GF-D8 (cell line): ENCODE results near the gene LBR.

Source experiments
- DNase-seq: peaks from one replicate; lab custom pipeline; 2025; lab: John Stamatoyannopoulos, UW

LBR gene

GRCh38 chr1:225446595-225446960, 18.7 kb upstream of the LBR start:
- no peak for DNase-seq

DNA sequence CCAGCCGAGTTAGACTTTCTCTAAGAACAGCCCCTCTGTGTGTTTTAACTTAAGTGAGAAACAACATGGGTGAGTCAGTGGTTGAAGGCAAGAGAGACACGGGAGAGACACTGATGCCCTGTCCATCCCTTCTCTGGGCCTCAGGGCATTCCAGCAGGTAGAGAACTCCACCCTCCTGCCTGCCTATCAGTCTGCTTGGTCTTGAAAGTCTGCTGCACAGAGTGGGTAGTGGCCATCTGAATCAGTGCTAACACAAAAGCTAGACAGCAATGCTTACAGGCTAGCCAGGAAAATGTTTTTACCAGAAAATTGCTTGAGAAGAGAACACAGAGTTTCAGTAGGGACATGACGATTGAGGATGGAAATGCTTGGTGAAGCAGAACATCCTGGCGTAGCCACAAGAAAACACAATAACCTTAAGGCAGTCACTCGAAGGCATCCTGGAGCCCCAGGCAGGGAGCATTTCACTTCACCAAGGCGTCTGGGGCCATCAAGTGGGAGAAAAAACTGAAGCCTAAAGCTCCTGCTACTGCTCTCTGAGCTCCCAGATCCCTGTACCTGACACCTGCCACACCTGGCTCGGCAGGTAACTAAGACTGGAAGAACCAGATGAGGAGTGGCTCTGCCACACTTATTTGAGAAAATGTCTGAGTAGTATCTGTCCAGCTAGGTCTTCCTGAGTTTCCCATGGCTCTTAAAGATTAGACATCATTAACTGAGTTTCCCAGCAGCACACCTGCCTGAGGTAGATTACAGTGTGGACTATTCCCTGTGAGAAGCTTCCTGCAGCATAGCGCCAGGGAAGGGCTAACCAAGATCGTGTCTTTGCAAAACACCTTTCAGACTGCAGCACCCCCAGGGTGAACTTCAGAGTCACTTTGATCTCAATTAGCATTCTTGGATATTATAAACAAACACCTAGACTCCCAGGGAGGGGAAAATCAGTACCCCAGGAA, 18.1 kb upstream of the LBR start:
- no peak for DNase-seq

DNA sequence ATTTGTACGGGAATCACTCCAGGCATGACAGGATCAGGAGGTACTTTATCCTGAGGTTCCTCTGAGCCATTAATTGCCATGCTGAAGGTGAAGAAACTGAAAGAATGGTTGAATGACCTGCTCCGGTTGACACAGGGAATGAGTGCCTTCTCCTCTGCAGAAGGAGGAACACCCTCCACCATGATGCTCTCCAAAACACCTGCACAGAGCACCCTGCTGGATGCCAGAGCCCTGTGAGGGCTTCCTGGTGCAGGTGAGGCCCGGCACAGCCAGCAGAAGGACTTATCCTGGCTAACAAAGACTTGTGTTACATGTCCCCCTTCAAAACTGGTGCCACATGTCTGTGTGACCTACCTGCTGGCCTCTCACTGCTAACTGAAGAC, 14.3 kb upstream of the LBR start:
- DNase-seq, result no peak

DNA sequence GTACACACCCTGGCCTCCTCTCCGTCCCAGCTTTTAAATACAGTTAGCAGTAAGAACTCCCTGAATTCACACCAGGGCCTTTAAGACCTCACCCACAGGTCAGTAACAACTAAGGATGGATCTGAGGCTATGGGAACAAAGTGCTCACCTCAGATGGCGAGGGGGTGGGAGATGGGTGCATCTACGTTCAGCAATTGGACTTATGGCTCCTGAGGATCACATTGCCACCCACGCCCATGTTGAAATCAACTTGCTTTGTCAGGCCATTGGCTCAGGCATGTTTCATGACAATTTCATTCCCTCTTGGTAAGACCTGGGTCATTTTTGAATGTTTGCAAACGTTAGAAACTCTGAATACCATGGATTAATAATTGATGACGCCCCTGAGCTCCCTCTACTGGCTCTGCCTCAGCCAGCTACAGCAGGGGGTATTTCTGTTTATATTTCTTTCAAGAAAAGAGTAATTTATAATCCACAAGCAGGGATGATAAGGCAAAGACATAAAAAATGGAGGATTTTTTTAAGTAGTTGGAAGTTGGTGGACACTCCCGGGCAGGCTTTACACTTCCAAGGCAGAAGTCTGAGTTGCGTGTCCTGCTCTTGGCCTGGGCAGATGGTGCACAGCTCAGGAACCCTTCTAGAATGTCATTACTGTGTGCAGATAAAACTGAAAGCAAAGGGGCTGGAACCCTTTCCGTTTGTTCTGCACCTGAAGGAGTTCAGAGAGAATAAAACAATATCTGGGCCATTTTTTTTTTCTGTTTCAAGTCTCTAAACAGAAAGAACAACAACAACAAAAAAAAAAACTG, 13.7 kb upstream of the LBR start:
- DNase-seq, result no peak

DNA sequence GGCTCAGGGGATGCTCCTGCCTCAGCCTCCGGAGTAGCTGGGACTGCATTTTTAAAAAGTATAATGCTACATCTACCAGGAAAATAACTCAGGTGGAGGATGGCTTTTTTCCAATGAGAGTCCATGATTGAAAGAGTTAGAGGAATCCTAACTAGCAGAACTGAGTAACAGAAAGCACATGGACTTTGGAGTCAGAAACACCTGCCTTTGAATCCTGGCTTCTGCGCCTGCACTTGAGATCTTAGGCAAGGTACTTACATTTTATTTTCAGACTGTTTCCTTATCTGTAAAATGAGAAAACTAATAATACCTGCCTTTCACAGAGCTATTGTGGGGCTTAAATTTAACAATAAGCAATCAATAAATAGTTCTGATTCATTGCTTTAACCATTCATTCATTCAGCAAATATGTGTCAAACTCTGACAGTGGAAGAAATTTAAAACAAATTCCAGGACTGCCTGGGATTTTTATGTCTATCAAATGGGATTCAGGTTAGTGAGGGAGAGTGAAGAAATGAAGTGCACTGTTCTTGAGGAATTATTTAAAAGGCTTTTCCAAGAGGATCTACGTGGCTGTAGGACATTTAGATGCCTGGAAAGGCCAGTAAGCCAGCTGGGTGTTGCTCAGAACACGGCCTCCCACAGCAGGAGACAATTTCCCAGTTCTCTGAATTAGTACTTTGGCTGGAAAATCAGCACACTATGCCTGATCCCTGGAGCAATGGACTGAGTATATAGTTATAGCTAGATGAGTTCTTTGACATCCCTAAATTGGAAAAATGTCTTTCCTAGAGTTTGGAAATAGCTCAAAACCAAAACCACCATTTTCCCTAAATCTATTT, 12.8 kb upstream of the LBR start:
- DNase-seq, result no peak

DNA sequence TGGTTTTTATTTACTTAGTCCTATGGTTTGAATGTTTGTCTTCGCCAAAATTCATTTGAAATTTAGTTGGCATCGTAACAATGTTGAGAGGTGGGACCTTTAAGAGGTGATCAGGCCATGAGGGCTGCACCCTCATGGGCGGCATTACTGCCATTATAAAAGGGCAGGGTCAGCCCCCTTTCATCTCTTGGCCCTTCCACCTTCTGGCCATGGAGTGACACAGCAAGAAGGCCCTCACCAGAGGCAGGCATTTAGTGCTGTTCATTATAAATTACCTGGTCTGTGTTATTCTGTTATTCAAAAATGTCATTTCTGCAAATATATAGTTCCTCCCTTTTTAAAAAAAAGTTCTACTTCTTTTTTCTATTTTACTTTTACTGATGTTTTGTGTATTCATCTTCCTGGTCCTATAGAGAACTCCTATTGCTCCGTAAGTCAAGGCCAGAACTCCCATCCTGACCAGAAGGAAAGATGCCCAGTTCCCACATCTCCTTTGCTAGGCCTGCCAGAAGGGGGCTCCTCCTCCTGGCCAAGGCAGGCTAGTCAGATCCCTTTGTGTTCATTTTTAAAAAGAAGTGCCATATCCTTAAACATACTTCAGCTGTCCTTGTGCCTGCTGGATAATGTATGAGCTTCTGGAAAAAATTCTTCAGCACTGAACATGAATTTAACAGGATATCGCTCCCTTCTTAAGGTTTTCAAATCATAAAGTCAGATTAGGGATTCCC, 10.0 kb upstream of the LBR start:
- DNase-seq, result no peak

DNA sequence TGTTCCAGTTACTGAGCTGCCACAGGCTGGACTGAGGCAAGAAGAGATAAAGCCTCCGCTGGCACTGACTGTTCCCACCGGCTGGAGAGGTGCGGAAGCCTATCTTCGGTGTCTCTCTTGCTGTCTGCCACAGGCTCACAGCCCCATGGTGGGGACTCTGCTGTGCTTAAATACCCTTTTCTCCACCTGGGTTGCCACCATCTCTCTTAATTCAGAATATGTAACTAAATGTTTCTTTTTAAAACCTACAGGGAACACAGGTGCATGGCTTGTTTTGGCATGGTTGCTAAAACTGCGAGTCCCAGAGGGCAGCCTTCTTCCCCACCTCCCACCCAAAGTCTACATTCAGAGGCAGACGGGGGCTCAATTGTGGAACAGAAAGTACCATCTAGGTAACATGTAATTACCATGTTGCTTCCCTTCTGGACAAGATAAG, 8.1 kb upstream of the LBR start:
- no peak for DNase-seq

DNA sequence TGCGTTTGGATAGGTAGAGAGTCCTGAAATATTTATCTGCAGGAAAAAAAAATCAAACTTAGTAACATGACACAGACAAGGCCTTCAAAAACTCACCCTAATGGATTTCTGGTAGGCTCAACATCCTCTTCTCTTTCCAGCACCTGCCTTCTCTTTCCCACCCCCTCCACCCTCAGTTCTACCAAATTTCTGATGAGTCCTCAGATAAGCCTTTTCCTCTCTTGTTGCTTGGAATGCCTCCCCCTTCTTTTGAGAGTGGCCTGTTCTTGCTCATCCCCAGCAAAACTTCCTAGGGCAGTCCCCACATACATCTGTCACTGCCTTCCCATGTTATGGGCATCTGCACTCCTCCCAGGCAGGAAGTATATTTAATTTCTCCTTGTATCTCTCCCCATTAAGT, 7.6 kb upstream of the LBR start:
- DNase-seq, result no peak

- DNase-seq, result no peak
Measured at GRCh38 chr1:225435076-225435475, 7.2 kb upstream of the LBR start.

DNA sequence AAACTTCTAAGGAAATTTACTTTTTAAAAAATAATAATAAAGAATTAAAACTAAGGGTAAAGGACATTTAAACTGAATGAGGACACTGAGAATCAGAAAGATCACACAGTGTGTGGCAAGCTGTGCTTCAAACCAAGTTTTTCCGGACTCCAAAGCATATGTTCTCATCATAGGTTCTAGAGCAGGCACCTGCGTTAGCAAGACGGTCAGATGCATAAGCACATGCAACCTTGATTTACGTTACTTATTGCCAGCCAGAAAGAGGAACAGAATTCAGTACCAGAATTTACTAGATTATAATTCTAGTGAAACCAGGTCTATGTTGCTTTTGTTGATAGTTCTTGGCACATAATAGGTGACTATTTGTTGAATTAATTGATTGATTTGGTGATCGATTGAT, 6.2 kb upstream of the LBR start:
- DNase-seq, result no peak

GRCh38 chr1:225431081-225431863, 3.4 kb upstream of the LBR start:
- no peak for DNase-seq

DNA sequence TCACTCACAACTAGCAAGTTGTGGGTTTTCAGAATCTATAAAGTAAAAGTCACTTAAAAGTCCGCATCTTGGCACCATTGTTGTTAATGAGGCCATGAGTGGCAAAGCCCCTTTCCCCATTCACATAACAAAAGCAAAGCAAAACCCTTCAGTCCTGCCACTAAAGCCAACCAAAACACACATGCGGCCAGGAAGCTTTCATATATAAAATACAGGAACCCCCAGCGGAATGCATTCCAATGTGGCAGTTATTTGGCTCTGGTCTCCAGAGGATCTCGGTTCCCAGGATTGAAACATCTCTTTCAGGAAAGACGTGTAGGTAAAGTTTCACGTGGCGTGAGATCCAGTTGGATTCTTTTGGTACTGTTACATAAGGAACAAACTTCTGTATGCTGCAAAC, 2.5 kb upstream of the LBR start:
- DNase-seq, result no peak

DNA sequence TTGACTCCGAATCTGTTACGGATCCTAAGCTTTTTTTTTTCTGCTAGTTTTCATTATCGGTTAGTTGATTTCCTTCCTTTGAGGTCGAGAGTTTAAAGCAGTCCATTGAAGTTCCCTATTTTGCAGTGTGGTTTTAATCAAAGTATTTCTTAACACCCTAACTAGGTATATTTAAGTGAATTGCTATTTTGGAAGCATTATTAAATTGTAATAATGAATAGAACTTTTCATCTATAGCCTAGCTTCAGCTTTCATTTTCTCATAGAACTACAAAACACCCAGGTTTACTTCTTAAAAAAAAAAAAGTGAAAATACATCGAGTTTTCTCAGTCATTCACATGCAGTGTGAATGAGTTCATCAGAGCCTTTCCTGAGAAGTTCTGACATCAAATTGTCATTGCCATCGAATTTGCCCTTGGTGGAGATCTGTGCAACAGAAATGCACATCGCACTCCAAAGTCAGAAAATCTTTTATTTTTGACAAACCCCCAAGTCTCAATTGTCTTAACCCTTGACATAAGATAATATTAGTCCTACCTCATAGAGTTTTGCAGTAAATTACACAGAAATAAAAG, 1.1 kb upstream of the LBR start:
- peak; percentile 88 for DNase-seq

DNA sequence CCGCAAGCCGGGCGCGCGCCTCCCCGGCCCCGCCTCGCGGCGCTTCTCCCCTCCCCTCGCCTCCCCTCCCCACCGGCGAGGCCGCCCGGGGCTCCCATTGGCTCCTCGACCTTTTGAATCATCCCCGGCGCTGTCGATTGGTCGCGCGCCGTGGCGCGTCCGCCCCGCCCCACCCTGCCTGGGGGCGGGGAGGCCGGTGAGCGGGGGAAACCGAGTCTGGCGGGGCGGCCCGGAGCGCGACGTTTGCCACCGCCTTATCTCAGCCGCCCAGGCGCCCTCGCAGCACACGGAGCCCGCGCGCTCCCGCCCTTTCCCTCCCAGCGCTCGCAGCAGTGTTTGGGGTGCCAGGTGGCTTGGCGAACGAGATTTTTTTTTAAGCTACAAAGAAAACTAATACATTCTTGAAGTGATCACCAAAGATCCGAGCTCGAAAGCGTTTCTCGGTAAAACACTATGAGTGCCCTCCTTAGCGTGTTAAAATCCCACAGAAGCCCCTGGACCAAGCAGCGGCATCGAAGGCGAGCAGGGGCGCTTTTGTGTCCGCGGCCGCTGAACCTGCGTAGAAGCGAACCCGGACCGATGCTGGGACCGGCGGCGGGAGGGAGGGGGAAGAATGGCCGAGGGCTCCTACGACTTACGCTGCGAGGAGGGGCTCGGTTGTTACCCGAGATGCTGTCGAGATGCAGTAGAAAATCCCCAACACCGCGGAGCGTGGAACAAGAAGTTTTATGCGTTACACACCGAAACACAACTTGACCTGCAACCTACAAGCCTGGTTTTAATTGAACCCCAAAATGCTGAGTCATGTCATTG, 436 bp upstream of the LBR start:
- DNase-seq, result peak; percentile 78

DNA sequence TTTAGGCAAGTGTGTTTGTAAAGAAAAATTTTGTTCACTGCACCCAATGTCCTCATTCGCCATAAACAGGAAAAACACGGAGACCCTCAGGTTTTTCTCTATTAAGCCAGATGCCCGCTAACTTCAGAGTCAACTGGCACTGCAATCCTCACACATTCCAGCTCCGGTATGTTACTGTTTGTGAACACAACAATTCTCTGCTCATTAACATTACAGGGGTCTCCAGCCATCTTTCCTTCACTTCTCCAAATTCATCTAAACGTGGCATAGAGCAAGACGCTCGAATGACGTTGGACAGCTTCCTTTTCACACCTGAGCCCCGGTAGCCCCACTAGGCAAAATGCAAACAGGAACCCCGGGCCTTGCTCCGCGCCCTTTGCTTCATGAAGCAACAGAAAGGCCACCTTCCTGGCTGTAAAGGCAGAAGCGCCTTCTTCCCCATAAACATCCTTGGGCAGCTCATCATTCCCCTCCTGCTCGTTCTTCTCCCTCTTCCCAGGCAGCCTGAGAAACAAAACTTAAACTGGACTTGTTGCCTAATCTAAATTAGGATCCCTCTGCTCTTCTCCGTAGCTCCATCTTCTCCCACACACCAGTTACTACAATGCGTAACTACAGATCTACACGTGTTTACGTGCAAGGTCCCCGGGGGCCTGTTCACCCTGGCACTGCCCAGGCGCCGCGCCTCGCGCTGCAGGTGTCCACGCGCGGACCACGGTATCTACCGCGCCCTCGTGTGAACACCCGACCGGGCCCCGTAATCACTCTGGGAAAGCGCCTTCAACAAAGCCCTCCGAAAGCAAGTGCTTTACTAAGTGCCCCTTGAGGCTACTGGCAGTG, 1.2 kb downstream of the LBR start:
- DNase-seq, result peak; percentile 24

GRCh38 chr1:225425201-225425786, 2.5 kb downstream of the LBR start:
- DNase-seq, result peak; percentile 82

DNA sequence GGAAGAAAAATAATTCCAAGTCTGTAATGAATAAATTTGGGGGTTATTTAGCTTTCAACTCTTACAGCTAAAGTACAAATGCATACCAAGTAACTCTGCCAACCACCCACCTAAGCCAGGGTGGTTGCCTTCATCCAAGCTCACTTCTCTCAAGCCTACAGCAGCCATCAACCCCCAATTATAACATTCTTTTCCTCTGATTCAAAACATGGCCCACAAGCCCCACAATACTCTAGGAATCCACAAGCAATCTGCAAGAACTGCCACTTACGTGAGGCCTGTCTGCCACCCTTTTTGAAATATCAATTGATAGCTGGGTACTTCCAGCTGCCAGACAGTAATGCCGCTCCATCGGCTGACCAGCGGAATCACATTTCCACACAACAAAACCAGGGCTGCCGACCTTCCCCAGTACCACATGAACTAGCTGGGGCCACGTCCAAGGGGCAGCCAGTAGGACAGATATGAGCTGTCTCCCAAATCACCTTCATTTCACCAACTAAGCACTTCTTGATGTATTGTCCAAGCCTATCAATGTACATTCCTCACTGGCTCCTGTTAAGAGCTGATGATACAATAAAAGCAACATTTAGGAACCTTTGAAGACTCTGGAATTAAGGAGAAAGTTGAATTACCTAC, 3.2 kb downstream of the LBR start:
- DNase-seq, result no peak

- no peak for DNase-seq
Measured at GRCh38 chr1:225423518-225423855, 4.4 kb downstream of the LBR start.
